Esophagus (tissue), 2 donors: ENCODE data around the gene AMT. TPM values are rescaled to one million over a fixed set of nuclear protein-coding genes. Genes with fewer than 3 reads are reported as not detected.

ENCODE experiments used
- H3K27ac ChIP-seq, 2 donors: one replicate each; pipeline ENCODE4 v1.5.1; 2013; ENCODE audit warnings: low read depth in 2 of 2, mild to moderate bottlenecking in 2 of 2, inconsistent platforms in 1 of 2, low read length in 1 of 2, moderate library complexity in 1 of 2
- H3K27me3 ChIP-seq, 2 donors: one replicate each; pipeline ENCODE4 v1.6.1; 2013; ENCODE audit warnings: low read length in 2 of 2, control low read depth in 1 of 2, mild to moderate bottlenecking in 1 of 2; ENCODE audit not compliant: insufficient read depth in 2 of 2, control insufficient read depth in 1 of 2
- H3K36me3 ChIP-seq, 2 donors: one replicate each; pipeline ENCODE4 v1.6.1; 2013; ENCODE audit warnings: low read length in 1 of 2; ENCODE audit not compliant: control insufficient read depth in 2 of 2, insufficient read depth in 2 of 2
- H3K4me1 ChIP-seq, 2 donors: one replicate each; pipeline ENCODE4 v1.6.1; 2013; ENCODE audit warnings: low read length in 1 of 2; ENCODE audit not compliant: control insufficient read depth in 2 of 2, insufficient read depth in 2 of 2
- H3K4me3 ChIP-seq, 2 donors: one replicate each; pipeline ENCODE4 v1.5.1; 2013; ENCODE audit warnings: low read length in 2 of 2, mild to moderate bottlenecking in 2 of 2, low read depth in 1 of 2, moderate library complexity in 1 of 2
- H3K9me3 ChIP-seq, 2 donors: one replicate each; pipeline ENCODE4 v1.6.1; 2013; ENCODE audit warnings: mild to moderate bottlenecking in 2 of 2, low read depth in 1 of 2, low read length in 1 of 2, moderate library complexity in 1 of 2; ENCODE audit not compliant: control insufficient read depth in 2 of 2, insufficient read depth in 1 of 2
- WGBS, 2 donors: extraction: QIAGEN DNeasy Blood & Tissue Kit; methylation state at CpG; one replicate each; pipeline ENCODE4 v1.1.7; 2013; 5-methylcytosine and 5-hydroxymethylcytosine counted together
- polyA plus RNA-seq, 2 donors: library from polyadenylated mRNA; stranded (reverse); fragments of 200-250 nt; gene quantifications; one replicate each; pipeline ENCODE4 v1.2.3, GENCODE V29; 2013
- donor health status: healthy with polysubstance abuse.
- donor health status: Bipolar disorder and iron deficiency.

AMT gene
- polyA plus RNA-seq, 2 donors: 3.4 to 14.2 TPM

GRCh38 chr3:49371946-49372345 lies 50.3 kb downstream of the AMT start:
- Histone ChIP-seq H3K36me3 (peaks cover 11 to 18% of the 10 kb centered on the region in 2 donors), H3K27me3 (no peaks in the 10 kb centered on the region), H3K9me3 (no peaks in the 10 kb centered on the region), H3K4me3 (no peak overlapping the region), H3K4me1 (no peaks in the 10 kb centered on the region), H3K27ac (no peak overlapping the region)

DNA sequence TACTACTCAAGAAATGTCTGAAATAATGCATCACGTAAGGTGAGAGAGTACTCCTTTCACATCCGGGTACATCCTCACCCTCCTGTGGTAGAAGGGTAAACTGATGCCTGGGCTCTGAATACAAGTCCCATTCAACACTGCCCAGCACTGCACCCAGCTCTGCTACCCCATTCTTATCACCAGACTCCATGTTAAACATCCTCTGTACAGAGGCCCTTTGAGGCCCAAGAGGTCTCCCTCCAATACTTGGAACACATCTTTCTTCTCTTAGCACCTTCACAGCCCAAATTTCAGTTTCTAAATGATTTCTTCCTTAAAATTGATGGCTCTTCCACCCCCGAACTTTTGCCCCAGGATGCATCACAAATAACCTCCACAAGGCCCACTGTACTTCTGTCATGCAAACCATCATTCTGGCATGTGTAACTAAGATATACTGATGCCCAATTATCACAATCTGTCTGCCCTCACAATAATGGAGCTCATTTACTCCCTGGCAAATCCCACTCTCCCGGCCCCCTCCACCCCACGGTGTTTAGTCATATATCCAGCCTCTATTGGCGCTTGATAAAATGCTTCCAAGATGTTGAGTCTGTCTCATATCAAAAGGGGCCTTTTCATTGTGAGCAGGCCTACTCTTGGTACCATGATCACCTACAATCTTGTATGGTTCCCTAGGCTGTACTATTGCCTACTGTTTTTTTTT lies 51.5 kb downstream of the AMT start:
- no peaks in the 10 kb centered on the region for H3K4me1 ChIP-seq
- H3K36me3 ChIP-seq: peaks cover 11 to 25% of the 10 kb centered on the region in 2 donors
- WGBS, 2 donors: 88 to 89% methylated on average over 6 of the region's 6 CpGs
- no peaks in the 10 kb centered on the region for H3K27me3 ChIP-seq
- H3K27ac ChIP-seq: no peak overlapping the region
- no peak overlapping the region for H3K4me3 ChIP-seq
- H3K9me3 ChIP-seq: no peaks in the 10 kb centered on the region

Other genes with a start within 250 kb of the AMT start
- 1 to 10 TPM; 4.2 to 6.6 TPM for gene C3orf62, start 145.2 kb downstream of the AMT start, polyA plus RNA-seq
- gene USP4, start 82.4 kb downstream of the AMT start, polyA plus RNA-seq: 10 to 100 TPM; 24.7 to 28.5 TPM
- 100 to 1,000 TPM; 245 to 383 TPM for gene GPX1, start 64.1 kb downstream of the AMT start, polyA plus RNA-seq
- 100 to 1,000 TPM; 162 to 244 TPM for gene RHOA, start 10.5 kb downstream of the AMT start, polyA plus RNA-seq
- 10 to 100 TPM; 11.3 to 14.5 TPM for gene TCTA, start 10.1 kb downstream of the AMT start, polyA plus RNA-seq
- gene NICN1, start 6.9 kb upstream of the AMT start, polyA plus RNA-seq: 1 to 10 TPM; 5.0 to 7.0 TPM
- gene DAG1, start 47.8 kb upstream of the AMT start, polyA plus RNA-seq: 10 to 100 TPM in 1 of 2 donors, 1 to 10 TPM in 1; 8.6 to 18.8 TPM
- under 1 TPM; 0.01 to 0.08 TPM for gene BSN, start 132.0 kb upstream of the AMT start, polyA plus RNA-seq